ENCODE results near the gene GNB3. TPM values are rescaled to one million over a fixed set of nuclear protein-coding genes. Genes with fewer than 3 reads are reported as not detected.

GNB3 gene
- total RNA-seq, 4 donors from 2014 or later, result 0.17 to 1.2 (median 0.52) TPM; not detected in 1

GRCh38 chr12:6799147-6799546 lies 41.6 kb upstream of the GNB3 start:
- DNase-seq (ENCODE audit: low spot score in 2 of 2), result no peak
- WGBS, 2 donors, result 92 to 94% methylated on average over 5 of the region's 5 CpGs
- H3K4me3 ChIP-seq (ENCODE audit: low read depth, poor library complexity, severe bottlenecking), result no peak overlapping the region
- TF ChIP-seq, protein P1, sequence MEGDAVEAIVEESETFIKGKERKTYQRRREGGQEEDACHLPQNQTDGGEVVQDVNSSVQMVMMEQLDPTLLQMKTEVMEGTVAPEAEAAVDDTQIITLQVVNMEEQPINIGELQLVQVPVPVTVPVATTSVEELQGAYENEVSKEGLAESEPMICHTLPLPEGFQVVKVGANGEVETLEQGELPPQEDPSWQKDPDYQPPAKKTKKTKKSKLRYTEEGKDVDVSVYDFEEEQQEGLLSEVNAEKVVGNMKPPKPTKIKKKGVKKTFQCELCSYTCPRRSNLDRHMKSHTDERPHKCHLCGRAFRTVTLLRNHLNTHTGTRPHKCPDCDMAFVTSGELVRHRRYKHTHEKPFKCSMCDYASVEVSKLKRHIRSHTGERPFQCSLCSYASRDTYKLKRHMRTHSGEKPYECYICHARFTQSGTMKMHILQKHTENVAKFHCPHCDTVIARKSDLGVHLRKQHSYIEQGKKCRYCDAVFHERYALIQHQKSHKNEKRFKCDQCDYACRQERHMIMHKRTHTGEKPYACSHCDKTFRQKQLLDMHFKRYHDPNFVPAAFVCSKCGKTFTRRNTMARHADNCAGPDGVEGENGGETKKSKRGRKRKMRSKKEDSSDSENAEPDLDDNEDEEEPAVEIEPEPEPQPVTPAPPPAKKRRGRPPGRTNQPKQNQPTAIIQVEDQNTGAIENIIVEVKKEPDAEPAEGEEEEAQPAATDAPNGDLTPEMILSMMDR (IDR thresholded peaks at IDR 0.05), result no peak
- TF ChIP-seq POLR2A (IDR thresholded peaks at IDR 0.05), result no peak
- intact Hi-C loops (cut with DNase I; ENCODE audit: low total_unique reads), result no loop called here

GRCh38 chr12:6807170-6807569 lies 33.6 kb upstream of the GNB3 start:
- intact Hi-C loops (cut with DNase I; ENCODE audit: low total_unique reads), result loop anchor here (10.0 kb wide), 1 partner anchor 1812 kb away; no protein-coding TSS in a partner anchor
- DNase-seq (ENCODE audit: low spot score in 2 of 2), result no peak
- no peak for TF ChIP-seq POLR2A (IDR thresholded peaks at IDR 0.05)
- TF ChIP-seq, protein P1 (IDR thresholded peaks at IDR 0.05), result no peak
- WGBS, 2 donors, result 42 to 62% methylated on average over 1 of the region's 1 CpG
- no peak overlapping the region for H3K4me3 ChIP-seq (ENCODE audit: low read depth, poor library complexity, severe bottlenecking)

DNA sequence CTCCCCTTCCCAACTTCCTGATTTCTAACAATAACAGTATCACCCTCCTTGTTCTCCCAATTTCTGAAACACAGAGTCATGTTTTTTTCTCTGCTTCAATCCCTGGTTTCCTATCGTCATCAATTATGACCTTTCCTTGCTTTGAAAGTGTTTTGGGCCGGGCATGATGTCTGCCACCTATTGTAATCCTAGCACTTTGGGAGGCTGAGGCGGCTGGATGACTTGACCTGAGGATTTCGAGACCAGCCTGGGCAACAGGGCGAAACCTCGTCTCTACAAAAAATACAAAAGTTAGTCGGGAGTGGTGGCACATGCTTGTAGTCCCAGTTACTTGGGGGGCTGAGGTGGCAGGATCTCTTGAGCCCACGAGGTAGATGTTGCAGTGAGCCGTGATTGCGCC lies 31.7 kb upstream of the GNB3 start:
- TF ChIP-seq, protein P1 (IDR thresholded peaks at IDR 0.05), result no peak
- TF ChIP-seq POLR2A (IDR thresholded peaks at IDR 0.05), result no peak
- intact Hi-C loops (cut with DNase I; ENCODE audit: low total_unique reads), result loop anchor here (10.0 kb wide), 1 partner anchor 1814 kb away; no protein-coding TSS in a partner anchor
- 82 to 87% methylated on average over 10 of the region's 10 CpGs for WGBS, 2 donors
- H3K4me3 ChIP-seq (ENCODE audit: low read depth, poor library complexity, severe bottlenecking), result no peak overlapping the region
- DNase-seq (ENCODE audit: low spot score in 2 of 2), result no peak

DNA sequence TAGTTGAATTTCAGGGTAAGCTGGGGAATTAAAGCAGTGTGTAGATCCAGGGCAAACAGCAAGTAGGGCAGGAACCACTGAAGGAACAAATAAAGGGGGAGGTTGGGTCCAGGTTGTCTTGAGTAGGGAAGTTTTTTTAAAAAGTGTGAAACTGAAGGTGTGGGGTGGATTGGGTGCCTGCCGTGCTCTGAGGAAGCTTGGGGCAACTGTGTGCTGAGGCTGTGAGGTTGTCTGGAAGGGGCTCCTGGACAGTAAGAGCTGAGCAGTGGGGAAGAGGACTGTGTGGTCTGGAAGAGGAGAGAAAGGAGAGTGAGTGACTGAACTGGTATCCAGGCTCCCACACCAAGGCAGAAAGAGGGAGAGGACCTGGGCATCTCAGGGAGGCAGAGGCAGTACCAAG lies 30.0 kb upstream of the GNB3 start:
- intact Hi-C loops (cut with DNase I; ENCODE audit: low total_unique reads), result no loop called here
- DNase-seq (ENCODE audit: low spot score in 2 of 2), result no peak
- WGBS, 2 donors, result 69 to 85% methylated on average over 1 of the region's 1 CpG
- no peak overlapping the region for H3K4me3 ChIP-seq (ENCODE audit: low read depth, poor library complexity, severe bottlenecking)
- TF ChIP-seq, protein P1 (IDR thresholded peaks at IDR 0.05), result no peak
- TF ChIP-seq POLR2A (IDR thresholded peaks at IDR 0.05), result no peak

DNA sequence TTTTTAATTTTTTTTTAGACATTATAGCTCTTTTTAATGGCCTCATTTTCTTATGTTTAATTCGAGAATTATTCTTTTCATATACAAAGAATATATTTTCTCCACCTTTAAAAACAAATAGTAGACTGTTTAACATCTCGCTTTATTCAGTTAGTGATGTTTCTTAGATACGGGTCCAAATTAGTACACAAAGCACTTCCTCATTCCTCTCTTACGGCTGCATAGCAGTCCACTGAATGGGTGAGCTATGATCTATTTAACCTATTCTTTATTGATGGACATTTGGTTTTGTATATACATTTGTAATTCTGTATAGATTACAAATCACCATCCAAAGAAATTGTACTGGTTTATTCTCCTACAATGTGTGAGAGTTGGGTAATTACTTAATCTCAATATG lies 27.4 kb upstream of the GNB3 start:
- DNase-seq (ENCODE audit: low spot score in 2 of 2), result no peak
- TF ChIP-seq, protein P1 (IDR thresholded peaks at IDR 0.05), result no peak
- TF ChIP-seq POLR2A (IDR thresholded peaks at IDR 0.05), result no peak
- H3K4me3 ChIP-seq (ENCODE audit: low read depth, poor library complexity, severe bottlenecking), result no peak overlapping the region
- WGBS, 2 donors, result 52 to 64% methylated on average over 4 of the region's 4 CpGs
- intact Hi-C loops (cut with DNase I; ENCODE audit: low total_unique reads), result no loop called here

DNA sequence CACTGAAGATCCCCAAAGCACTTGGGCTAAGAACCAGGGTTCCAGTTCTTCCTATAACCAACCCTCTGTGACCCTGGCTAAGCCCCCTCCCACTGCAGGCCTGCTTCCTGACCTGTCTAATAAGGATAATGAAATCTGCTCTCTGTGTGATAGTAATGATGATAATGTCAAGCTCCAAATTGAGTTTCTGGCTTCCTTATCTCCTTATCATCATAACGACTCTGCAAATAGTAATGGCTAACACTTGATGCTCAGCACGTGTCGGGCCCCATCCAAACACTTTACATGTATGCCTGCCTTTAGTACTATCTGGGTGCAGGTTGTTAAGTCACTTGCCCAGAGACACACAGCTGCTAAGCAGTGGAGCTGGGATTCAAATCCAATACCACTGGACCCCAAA lies 24.1 kb upstream of the GNB3 start:
- WGBS, 2 donors, result 59 to 66% methylated on average over 3 of the region's 3 CpGs

More for the DNA sequence above, 24.1 kb upstream of the GNB3 start:
- intact Hi-C loops (cut with DNase I; ENCODE audit: low total_unique reads), result loop anchor here (5.0 kb wide), 1 partner anchor 79 kb away; no protein-coding TSS in a partner anchor
- H3K4me3 ChIP-seq (ENCODE audit: low read depth, poor library complexity, severe bottlenecking), result no peak overlapping the region
- TF ChIP-seq, protein P1 (IDR thresholded peaks at IDR 0.05), result no peak
- TF ChIP-seq POLR2A (IDR thresholded peaks at IDR 0.05), result no peak
- DNase-seq (ENCODE audit: low spot score in 2 of 2), result no peak

Data from lower leg skin (tissue), 4 donors.